GM18870 (cell line): ENCODE measurements around the gene PPM1E.
"Not testable (repeated sequence)": the region's sequence is repeated elsewhere in the genome, so short reads cannot be mapped to it uniquely, and the experiment has no call there.

ENCODE experiments used
- ATAC-seq: cut with Tn5 transposase; IDR thresholded peaks from one replicate; pipeline ENCODE4 v1.9.1; 2021; ENCODE audit warnings: moderate library complexity; ENCODE audit not compliant: unreplicated experiment

The PPM1E gene

GRCh38 chr17:58944166-58944565, 188.5 kb downstream of the PPM1E start:
- ATAC-seq, result no peak

DNA sequence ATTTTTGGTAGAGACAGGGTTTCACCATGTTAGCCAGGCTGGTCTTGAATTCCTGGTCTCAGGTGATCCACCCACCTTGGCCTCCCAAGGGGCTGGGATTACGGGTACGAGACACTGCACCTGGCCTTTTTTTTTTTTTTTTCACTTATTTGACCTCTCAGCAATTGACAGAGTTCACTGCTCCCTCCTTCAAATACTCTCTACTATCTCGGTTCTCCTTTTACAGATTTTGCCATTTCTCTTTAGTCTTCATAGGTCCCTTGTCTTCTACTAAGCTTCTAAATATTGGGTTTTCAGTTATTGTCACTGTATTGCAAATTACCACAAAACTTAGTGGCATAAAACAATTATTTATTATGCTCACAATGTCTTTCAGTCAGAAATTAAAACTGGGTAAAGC, 191.8 kb downstream of the PPM1E start:
- no peak for ATAC-seq

DNA sequence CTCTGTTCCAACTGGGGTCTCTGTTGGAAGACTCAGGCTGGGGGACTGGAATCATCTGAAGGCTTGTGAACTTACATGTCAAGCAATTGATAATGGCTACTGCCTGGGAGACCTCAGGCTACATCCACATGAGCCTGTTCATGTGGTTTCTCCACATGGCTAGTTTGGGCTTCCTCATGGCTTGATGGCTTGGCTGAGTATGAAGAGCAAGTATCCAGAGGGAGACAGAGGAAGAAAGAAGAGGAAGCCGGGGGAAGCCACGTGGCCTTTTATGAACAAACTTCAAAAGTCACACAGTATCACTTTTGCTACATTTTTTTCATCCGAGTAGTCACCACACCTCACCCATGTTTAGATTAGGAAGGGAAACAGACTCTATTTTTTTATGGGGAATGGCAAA, 192.2 kb downstream of the PPM1E start:
- no peak for ATAC-seq

DNA sequence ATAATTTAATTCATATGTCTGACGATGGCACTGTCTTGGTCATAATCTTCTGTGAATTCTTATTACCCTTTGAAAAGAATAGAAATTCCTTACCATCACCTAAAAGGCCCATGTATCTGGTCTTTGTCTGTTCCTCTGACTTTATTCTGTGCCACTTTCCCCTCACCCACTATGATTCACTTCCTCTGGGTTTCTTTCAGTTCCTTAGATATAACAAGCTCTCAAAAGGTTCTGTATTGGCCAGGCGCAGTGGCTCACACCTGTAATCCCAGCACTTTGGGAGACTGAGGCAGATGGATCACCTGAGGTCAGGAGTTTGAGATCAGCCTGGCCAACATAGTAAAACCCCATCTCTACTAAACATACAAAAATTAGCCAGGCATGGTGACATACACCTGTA, 198.7 kb downstream of the PPM1E start:
- not testable (repeated sequence) for ATAC-seq

DNA sequence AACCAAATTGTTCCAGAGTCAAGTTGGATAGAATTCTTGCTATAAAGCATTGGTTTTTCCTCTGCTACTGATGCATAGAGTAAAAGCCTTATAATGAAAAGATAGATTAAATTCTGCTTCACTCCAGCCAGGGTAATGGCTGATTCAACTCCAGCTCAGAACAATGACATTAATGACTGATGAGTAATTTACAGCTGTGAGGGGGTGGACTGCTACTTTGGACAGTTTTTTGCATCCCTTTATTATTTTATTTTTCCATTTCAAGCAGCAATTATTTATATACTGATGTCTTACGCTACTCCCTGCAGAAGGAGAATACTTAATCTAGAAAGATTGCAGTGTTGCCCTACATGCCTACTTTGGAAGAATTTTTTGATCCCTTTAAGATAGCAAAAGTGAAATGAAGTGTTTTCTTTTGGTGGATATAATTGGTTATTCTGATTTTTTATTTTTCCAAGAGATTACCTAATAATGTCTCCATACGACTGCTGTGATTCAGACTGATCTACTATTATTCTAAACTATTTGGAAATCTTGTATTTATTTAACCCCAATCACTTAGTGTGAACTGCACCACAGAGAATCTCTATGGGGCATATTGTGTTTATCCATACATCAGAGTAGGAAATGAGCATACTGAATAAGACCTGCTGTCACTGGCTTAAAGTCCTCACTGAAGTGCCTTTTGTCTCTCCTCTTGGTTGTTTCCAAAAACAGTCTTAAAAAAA, 201.5 kb downstream of the PPM1E start:
- no peak for ATAC-seq

DNA sequence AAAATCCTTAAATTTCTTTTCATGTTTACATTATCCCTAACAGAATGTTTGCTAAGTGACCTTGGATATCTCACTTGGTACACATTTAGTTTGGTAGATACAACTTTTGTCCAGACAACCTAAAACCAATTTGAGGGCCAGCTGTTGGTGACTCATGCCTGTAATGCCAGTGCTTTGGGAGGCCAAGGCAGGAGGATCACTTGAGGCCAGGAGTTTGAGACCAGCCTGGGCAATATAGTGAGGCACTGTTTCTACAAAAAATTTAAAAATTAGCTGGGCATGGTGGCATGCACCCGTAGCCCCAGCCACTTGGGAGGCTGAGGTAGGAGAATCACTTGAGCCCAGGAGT, 202.0 kb downstream of the PPM1E start:
- ATAC-seq, result not testable (repeated sequence)

GRCh38 chr17:58960068-58960467, 204.4 kb downstream of the PPM1E start:
- no peak for ATAC-seq

DNA sequence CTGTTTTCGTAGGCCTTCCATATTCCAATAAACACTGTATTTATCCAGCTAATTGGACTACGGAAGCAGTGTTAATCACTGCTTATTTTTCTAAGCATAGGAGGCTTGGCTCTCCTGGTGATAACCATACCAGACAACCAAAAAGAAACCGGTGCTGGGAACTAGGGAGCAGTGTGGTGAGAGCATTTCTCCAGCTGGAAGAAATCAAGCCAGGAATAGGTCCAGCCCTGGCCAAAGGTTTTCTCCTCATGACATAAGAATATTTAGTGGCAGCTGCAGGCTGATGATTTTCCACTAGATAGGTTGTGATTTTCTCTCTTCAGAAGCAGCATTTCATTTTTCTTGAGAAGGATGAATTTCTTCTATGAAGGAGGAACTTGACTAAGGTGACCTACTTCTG, 209.6 kb downstream of the PPM1E start:
- ATAC-seq, result no peak

DNA sequence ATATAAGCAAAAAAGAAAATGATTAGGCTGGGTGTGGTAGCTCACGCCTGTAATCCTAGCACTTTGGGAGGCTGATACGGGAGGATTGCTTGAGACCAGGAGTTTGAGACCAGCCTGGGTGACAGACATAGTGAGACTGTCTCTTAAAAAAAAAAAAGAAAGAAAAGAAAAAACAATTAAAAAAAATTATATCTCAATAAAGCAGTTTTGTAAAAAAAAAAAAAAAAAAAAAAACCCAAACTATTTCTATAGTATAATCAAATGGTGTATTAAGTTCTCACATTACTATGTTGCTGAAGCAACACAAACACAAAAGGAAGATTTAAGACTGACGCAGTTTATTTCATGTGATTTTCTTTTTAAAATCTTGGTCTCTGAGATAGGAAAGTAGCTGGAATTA, 210.6 kb downstream of the PPM1E start:
- ATAC-seq, result no peak

- no peak for ATAC-seq
These were observed 212.9 kb downstream of the PPM1E start for GRCh38 chr17:58968426-58969061.

GRCh38 chr17:58969156-58969555, 213.5 kb downstream of the PPM1E start:
- ATAC-seq, result no peak

- ATAC-seq, result no peak
These were observed 214.0 kb downstream of the PPM1E start for GRCh38 chr17:58969612-58970011.

- no peak for ATAC-seq
These were observed 215.2 kb downstream of the PPM1E start for GRCh38 chr17:58970609-58971450.

GRCh38 chr17:58974354-58974753, 218.7 kb downstream of the PPM1E start:
- ATAC-seq, result no peak

GRCh38 chr17:58976541-58976940, 220.9 kb downstream of the PPM1E start:
- ATAC-seq, result no peak

GRCh38 chr17:58980706-58981481, 225.2 kb downstream of the PPM1E start:
- no peak for ATAC-seq

DNA sequence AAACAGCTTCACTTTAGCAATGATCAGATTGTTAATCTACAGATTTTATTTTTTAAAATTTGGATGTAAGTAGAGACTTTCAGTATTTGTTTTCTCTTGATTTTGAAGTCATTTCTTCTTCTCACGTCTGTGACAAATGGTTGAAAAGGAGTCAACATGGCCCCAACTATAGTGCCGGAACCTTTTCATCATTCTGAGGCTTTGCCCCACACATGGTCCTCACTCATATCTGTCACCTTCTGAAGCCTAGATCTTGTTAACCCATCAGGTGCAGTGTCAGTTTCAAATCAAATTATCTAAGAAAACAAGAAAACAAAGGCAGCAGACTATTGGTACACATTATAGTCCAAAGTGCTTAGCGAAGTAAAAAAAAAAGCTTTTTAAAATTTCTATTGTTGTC, 227.0 kb downstream of the PPM1E start:
- no peak for ATAC-seq

DNA sequence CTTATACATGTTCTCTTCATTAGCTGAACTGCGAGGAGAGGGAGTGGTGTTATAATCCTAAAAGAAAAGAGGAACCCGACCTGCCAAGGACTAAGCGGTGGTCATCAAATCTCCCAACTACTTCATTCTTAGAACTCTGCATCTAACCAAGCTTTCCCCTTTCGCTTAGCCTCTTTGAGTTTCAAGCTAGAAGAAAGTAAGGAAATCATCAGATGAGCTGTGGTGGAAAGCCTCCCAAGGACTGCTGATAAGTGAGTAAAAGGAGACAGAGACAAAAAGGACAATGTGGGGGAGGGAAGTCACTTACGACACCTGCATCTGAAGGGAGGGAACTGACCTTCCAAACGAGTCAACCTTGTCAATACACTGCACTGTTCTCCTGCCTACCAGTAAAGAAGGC, 229.7 kb downstream of the PPM1E start:
- ATAC-seq, result no peak

DNA sequence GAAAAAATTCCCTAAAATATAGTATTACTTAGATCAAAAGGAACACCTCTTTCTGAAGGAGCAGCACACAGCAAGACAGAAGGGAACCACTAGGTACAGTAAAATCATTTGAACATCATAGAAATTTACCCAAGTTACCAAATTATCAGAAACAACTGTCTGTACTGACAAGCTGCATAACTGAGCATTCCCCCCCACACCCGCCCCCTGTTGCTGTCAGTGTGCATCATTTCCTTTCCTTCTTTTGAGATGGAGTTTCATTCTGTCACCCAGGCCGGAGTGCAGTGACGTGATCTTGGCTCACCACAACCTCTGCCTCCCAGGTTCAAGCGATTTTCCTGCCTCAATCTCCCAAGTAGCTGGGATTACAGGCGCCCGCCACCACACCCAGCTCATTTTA, 230.3 kb downstream of the PPM1E start:
- no peak for ATAC-seq

- ATAC-seq, result no peak
These were observed 234.0 kb downstream of the PPM1E start for GRCh38 chr17:58989629-58990028.

- peak; percentile 63 for ATAC-seq
These were observed 236.2 kb downstream of the PPM1E start for GRCh38 chr17:58991718-58992331.
